ENCODE results near the gene GLYR1.

GRCh38 chr16:4753227-4753626 lies 93.9 kb downstream of the GLYR1 start:
- TF ChIP-seq CTCF (IDR thresholded peaks at IDR 0.05) (no peak), POLR2A (IDR thresholded peaks at IDR 0.05) (no peak)

All from vagina (tissue), 2 donors.